ENCODE results near the gene PREX1. TPM values are rescaled to one million over a fixed set of nuclear protein-coding genes. Genes with fewer than 3 reads are reported as not detected.

The PREX1 gene
- total RNA-seq, 2 experiments from 2014 or later: 20.7 to 25.3 TPM

DNA sequence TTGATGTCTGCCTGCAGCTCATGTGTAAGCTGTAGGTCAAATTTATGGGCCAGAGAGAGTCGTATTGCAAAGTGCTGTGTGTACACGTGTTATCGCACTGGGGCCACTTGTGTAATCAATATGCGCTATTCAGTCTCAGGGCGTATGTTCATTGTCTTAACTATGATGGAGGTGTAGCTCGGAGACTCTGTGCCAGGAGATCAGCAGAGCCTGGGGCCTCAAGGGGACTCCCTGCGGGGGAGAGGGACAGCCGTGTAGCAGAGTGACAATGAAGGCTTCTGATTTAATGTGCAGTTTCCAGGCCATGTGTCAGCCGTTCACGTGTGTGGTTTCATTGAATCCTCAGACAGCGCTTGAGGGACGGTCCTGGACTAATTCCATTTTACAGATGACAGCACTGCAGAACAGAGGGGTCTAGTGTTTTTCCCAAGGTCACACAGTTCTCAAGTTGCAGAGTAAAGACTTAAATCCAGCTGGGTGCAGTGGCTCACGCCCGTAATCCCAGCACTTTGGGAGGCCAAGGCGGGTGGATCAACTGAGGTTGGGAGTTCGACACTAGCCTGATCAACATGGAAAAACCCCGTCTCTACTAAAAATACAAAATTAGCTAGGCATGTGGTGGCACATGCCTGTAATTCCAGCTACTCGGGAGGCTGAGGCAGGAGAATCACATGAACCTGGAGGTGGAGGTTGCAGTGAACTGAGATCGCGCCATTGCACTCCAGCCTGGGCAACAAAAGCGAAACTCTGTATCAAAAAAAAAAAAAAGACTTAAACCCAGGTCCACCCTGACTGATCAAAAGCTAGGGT lies 242.5 kb downstream of the PREX1 start:
- no peak overlapping the region for H3K4me2 ChIP-seq (ENCODE audit: low read length)
- DNase-seq (ENCODE audit: low spot score): no peak
- no peak overlapping the region for H2AFZ ChIP-seq (ENCODE audit: low read length)
- no peaks in the 10 kb centered on the region for H3K9me3 ChIP-seq (ENCODE audit: low read length)
- BruUV-seq (replicated peaks): no TSS peak
- ChIA-PET POLR2A (interaction anchor here (0.8 kb wide), 1 partner anchor 17 kb away, joined by 3 read pairs; no protein-coding TSS in a partner anchor), CTCF (ENCODE audit: unreplicated experiment) (no interaction called here)
- no peaks in the 10 kb centered on the region for H3K4me1 ChIP-seq (ENCODE audit: insufficient read depth, low read length, poor library complexity, severe bottlenecking)
- no peak overlapping the region for H3K4me3 ChIP-seq (ENCODE audit: low read depth, low read length, poor library complexity, severe bottlenecking)
- H3K79me2 ChIP-seq (ENCODE audit: insufficient read depth, low read depth, low read length): no peaks in the 10 kb centered on the region
- TF ChIP-seq, protein P1, sequence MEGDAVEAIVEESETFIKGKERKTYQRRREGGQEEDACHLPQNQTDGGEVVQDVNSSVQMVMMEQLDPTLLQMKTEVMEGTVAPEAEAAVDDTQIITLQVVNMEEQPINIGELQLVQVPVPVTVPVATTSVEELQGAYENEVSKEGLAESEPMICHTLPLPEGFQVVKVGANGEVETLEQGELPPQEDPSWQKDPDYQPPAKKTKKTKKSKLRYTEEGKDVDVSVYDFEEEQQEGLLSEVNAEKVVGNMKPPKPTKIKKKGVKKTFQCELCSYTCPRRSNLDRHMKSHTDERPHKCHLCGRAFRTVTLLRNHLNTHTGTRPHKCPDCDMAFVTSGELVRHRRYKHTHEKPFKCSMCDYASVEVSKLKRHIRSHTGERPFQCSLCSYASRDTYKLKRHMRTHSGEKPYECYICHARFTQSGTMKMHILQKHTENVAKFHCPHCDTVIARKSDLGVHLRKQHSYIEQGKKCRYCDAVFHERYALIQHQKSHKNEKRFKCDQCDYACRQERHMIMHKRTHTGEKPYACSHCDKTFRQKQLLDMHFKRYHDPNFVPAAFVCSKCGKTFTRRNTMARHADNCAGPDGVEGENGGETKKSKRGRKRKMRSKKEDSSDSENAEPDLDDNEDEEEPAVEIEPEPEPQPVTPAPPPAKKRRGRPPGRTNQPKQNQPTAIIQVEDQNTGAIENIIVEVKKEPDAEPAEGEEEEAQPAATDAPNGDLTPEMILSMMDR (conservative IDR thresholded peaks at IDR 0.05; ENCODE audit: low read length): no peak
- TF ChIP-seq EZH2phosphoT487 (IDR thresholded peaks at IDR 0.05; ENCODE audit: borderline replicate concordance, low read depth, low read length): no peak
- intact Hi-C loops (cut with micrococcal nuclease; ENCODE audit: unreplicated experiment): no loop called here
- no peaks in the 10 kb centered on the region for H4K20me1 ChIP-seq (ENCODE audit: insufficient read depth, low read length)
- no peak overlapping the region for H3K27ac ChIP-seq (ENCODE audit: low read depth, low read length, poor library complexity, severe bottlenecking)
- H3K36me3 ChIP-seq (ENCODE audit: insufficient read depth, low read length): no peaks in the 10 kb centered on the region
- no peaks in the 10 kb centered on the region for H3K9me2 ChIP-seq (ENCODE audit: insufficient read depth, low read length)

DNA sequence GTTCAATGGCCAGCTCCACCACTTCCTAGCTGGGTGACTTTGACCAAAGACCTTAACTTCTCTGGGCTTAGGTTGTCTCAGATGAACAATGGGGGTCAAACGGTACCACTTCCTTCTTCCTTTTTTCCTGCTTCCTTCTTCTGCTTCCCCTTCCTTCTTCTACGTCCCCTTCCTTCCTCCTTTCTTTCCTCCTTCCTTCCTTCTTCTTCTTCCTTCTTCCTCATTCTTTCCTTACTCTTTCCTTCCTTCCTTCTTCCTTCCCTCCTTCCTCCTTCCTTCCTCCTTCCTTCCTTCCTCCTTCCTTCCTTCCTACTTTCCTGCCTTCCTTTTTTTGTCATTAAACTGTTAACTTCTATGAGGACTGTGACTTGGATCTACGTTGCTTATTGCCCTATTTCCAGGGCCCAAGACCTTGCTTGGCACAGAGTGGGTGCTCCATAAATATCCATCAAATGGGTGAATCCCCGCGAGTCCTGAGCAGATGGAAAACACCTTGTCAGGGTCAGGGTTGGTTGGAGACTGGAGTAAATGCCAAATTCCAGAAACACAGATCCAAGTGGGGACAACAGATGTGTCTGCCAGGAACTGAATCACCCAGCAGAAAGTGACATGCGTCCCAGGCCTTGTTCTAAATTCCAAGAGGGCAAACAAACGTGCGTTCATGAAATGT lies 243.3 kb downstream of the PREX1 start:
- Histone ChIP-seq H3K4me2 (ENCODE audit: low read length) (no peak overlapping the region), H3K27ac (ENCODE audit: low read depth, low read length, poor library complexity, severe bottlenecking) (no peak overlapping the region), H3K79me2 (ENCODE audit: insufficient read depth, low read depth, low read length) (no peaks in the 10 kb centered on the region), H3K9me3 (ENCODE audit: low read length) (no peaks in the 10 kb centered on the region), H3K36me3 (ENCODE audit: insufficient read depth, low read length) (no peaks in the 10 kb centered on the region), H4K20me1 (ENCODE audit: insufficient read depth, low read length) (no peaks in the 10 kb centered on the region), H3K9me2 (ENCODE audit: insufficient read depth, low read length) (no peaks in the 10 kb centered on the region), H3K4me3 (ENCODE audit: low read depth, low read length, poor library complexity, severe bottlenecking) (no peak overlapping the region), H2AFZ (ENCODE audit: low read length) (no peak overlapping the region), H3K4me1 (ENCODE audit: insufficient read depth, low read length, poor library complexity, severe bottlenecking) (no peaks in the 10 kb centered on the region)
- BruUV-seq (replicated peaks): no TSS peak
- intact Hi-C loops (cut with micrococcal nuclease; ENCODE audit: unreplicated experiment): no loop called here
- TF ChIP-seq, protein P1 (conservative IDR thresholded peaks at IDR 0.05; ENCODE audit: low read length): no peak
- no peak for TF ChIP-seq EZH2phosphoT487 (IDR thresholded peaks at IDR 0.05; ENCODE audit: borderline replicate concordance, low read depth, low read length)
- ChIA-PET POLR2A (interaction anchor here (0.8 kb wide), 1 partner anchor 16 kb away, joined by 3 read pairs; no protein-coding TSS in a partner anchor), CTCF (ENCODE audit: unreplicated experiment) (no interaction called here)
- DNase-seq (ENCODE audit: low spot score): no peak

DNA sequence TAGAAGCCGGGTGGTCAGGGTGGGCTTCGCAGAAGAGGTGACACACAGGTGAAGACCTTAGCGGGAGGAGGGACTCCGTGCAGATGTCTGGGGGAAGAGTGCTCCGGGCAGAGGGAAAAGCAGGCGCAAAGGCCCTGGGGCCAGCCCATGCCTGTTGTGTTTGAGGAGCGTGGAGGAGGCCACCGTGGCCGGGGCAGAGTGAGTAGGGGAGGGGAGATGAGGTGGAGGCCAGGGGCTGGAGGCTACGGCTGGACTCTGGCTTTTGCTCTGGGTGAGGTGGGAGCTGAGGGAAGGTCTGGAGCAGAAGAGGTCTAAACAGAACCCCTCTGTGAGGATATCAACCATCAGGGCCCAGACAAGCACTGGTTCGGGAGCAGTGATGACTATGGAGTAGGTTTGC lies 244.0 kb downstream of the PREX1 start:
- no peak overlapping the region for H2AFZ ChIP-seq (ENCODE audit: low read length)
- H3K27ac ChIP-seq (ENCODE audit: low read depth, low read length, poor library complexity, severe bottlenecking): no peak overlapping the region
- TF ChIP-seq, protein P1 (conservative IDR thresholded peaks at IDR 0.05; ENCODE audit: low read length): no peak
- TF ChIP-seq EZH2phosphoT487 (IDR thresholded peaks at IDR 0.05; ENCODE audit: borderline replicate concordance, low read depth, low read length): no peak
- no peaks in the 10 kb centered on the region for H3K4me1 ChIP-seq (ENCODE audit: insufficient read depth, low read length, poor library complexity, severe bottlenecking)
- H3K36me3 ChIP-seq (ENCODE audit: insufficient read depth, low read length): no peaks in the 10 kb centered on the region
- H3K9me2 ChIP-seq (ENCODE audit: insufficient read depth, low read length): no peaks in the 10 kb centered on the region
- H3K9me3 ChIP-seq (ENCODE audit: low read length): no peaks in the 10 kb centered on the region
- no peak for DNase-seq (ENCODE audit: low spot score)
- H3K4me2 ChIP-seq (ENCODE audit: low read length): no peak overlapping the region
- no peaks in the 10 kb centered on the region for H4K20me1 ChIP-seq (ENCODE audit: insufficient read depth, low read length)
- BruUV-seq (replicated peaks): no TSS peak
- no peaks in the 10 kb centered on the region for H3K79me2 ChIP-seq (ENCODE audit: insufficient read depth, low read depth, low read length)
- ChIA-PET POLR2A (no interaction called here), CTCF (ENCODE audit: unreplicated experiment) (no interaction called here)
- H3K4me3 ChIP-seq (ENCODE audit: low read depth, low read length, poor library complexity, severe bottlenecking): no peak overlapping the region
- intact Hi-C loops (cut with micrococcal nuclease; ENCODE audit: unreplicated experiment): no loop called here

Data from OCI-LY7 (cell line).